HG02885 (cell line): ENCODE measurements around the gene CPXM2.

Experiments
- ATAC-seq: cut with Tn5 transposase; IDR thresholded peaks from one replicate; pipeline ENCODE4 v1.9.1; 2021; ENCODE audit warnings: mild to moderate bottlenecking; ENCODE audit not compliant: unreplicated experiment, poor library complexity

The CPXM2 gene

DNA sequence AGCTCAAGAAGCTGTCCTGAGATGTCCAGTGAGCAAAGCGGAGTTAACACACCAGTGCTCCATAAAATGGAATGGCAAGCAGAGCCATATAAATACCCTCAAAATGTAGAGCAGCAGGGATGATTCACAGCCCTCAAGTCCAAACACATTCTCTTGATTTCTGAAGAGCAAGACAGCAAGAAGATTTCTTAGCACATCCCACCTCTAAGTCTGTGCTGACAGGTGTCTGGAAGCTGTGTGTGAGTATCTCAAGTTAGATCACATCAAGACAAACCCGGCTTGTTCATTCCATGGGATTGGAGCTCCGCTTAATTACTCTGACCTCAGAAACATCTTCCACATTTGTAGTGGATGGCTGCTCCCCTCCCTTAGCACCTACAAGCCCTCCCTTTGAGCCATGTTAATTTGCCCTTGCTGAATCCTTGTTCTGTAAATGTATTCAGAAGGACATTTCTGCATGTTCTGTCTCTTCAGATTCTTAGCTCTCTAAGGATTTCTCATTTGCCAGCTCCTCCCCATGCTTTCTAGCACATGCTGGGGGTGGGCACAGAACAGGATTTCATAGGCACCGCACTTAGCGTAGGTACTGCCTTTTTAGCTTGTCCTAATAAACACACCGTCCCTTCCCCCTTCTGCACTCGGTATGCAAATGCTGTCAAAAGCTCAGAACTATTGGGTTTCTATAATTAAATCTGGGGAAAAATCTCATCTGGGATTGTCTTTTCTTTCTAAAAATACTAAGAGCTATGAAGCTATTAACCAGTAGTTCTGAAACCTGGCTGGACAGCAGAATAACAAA is 112.7 kb downstream of the CPXM2 start:
- no peak for ATAC-seq

DNA sequence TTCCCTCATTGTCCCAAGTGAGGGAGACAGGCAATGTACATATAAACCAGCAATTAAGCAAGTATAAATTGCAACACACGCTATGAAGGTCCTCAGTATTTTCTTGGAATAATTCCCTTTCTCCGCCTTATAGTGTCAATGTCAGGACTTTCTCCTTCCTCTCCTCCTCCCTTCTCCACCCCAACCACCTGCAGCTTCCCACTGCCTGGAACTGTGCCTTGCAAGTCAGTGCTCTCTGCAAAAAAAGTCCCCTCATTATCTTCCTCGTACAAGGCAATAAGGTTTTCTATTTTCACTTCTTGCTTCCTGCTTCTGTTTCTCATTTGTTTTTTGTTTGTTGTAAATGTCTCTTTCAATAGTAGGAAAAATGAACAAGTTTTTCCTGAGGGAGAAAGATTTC is 113.7 kb downstream of the CPXM2 start:
- no peak for ATAC-seq

DNA sequence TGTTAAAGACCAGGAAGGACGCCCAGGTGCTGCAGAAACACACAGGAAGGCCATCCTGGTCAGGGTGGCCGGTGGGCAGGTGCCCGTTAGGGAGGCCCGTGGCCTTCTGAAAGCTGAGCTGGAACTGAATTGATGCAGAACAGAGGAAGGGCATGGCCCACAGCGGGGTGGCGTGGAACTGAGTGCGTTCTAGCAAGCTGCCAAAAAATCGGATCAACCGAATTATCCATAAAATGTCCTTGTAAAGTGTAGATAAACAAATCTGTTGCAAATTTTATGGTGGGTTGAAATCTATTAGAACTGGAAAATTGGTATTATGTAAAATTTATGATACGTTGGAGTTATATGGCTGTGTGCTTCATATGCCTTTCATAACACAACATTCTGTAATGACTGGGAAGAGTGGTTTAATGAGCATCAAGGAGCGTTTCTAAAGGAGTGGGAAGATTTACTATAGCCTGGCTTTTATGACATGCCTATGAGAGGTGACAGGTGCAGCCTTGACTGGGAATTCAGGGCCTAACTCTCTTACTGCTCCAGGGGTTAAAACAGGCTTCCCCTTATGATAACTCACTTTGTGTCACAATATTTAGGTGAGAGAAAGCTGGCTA is 117.4 kb downstream of the CPXM2 start:
- no peak for ATAC-seq

DNA sequence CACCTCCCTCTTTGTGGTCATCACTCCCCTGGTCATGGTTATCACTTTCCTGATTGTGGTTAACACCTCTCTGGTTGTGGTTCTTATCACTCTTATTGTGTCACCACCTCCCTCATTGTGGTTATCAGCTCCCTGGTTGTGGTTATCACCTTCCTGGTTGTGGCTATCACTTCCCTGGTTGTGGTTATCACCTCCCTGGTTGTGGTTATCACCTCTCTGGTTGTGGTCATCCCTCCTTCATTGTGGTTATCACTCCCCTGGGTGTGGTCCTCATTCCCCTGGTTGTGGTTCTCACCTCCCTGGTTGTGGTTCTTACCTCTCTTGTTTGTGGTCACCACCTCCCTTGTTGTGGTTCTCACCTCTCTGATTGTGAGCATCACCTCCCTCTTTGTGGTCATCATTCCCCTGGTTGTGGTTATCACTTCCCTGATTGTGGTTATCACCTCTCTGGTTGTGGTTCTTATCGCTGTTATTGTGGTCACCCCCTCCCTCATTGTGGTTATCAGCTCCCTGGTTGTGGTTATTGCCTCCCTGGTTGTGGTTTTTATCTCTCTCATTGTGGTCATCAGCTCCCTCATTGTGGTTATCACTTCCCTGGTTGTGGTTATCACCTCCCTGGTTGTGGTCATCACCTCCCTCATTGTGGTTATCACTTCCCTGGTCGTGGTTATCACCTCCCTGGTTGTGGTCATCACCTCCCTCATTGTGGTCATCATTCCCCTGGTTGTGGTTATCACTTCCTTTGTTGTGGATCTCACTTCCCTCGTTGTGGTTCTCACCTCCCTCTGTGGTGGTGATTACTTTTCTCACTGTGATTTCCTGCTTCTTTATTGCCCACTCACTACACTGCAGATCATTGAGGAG is 118.7 kb downstream of the CPXM2 start:
- no peak for ATAC-seq

DNA sequence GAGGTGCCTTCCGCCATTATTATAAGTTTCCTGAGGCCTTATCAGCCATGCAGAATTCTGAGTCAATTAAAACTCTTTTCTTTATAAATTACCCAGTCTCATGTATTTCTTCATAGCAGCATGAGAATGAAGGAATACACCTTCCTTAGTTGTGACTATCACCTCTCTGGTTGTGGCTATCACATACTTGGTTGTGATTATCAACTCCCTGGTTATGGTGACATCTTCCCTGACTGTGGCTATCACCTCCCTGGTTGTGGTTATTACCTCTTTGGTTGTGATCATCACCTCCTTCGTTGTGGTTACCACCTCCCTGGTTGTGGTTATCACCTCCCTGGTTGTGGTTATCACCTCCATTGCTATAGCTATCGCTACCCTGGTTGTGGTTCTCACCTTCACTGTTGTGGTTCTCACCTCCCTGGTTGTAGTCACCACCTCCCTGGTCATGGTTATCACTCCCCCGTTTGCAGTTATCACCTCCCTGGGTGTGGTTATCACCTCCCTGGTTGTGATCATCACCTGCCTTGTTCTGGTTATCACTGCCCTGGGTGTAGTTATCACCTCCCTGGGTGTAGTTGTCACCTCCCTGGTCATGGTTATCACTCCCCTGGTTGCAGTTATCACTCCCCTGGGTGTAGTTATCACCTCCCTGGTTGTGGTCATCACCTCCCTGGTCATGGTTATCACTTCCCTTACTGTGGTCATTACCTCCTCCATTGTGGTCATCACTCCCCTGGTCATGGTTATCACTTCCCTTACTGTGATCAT is 119.5 kb downstream of the CPXM2 start:
- ATAC-seq = no peak

DNA sequence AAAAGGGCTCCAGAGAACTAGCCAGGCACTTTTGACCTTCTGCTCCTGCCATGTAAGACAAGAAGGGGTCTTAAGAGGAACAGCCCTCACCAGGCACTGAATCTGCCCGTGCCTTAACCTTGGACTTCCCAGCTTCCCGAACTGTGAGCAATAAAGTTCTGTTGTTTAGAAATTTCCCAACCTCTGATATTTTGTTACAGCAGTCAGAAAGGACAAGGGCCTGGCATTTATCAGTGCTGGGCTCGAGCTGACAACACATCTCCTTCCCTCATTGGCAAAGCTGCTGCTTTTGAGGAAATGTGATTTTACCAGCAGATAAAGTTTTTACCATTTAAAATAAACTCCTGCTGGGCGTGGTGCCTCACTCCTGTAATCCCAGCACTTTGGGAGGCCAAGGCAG is 122.0 kb downstream of the CPXM2 start:
- no peak for ATAC-seq

DNA sequence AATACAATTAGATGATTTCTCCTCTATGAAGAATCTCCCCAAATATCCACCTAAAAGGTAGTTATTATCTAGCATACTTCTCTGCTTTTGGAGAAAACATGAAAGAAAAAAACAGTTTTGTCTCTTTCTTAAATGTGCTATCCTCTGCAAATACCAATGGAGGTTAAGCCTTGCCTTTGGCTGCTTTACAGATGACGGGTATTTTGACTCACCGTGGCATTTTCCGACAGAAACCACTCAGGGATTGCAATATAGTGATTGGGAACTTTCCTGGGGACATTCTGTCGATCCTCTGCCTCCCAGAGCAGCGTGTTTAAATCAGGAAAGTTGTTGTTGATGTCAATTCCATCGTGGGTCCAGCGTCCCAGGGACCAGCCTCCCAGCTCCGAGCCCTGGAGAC is 124.8 kb downstream of the CPXM2 start:
- ATAC-seq = no peak

DNA sequence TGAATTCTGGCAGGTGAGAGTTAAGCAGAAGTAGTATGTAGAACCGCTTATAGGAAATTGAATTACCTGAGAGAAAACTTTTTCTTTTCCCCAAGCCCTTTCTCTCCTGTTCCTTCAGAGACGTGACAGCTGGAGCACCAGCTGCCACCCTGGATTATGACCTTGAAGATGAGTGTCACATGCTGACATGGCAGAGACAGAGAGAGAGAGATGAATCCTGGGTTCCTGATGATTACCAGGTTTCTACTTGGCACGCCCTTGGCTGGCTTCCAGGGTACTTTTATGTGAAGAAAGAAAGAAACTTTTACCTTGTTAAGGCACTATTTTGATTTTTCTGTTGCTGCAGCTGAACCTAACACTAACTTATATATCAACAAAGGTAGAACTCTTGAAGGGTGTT is 125.6 kb downstream of the CPXM2 start:
- no peak for ATAC-seq

DNA sequence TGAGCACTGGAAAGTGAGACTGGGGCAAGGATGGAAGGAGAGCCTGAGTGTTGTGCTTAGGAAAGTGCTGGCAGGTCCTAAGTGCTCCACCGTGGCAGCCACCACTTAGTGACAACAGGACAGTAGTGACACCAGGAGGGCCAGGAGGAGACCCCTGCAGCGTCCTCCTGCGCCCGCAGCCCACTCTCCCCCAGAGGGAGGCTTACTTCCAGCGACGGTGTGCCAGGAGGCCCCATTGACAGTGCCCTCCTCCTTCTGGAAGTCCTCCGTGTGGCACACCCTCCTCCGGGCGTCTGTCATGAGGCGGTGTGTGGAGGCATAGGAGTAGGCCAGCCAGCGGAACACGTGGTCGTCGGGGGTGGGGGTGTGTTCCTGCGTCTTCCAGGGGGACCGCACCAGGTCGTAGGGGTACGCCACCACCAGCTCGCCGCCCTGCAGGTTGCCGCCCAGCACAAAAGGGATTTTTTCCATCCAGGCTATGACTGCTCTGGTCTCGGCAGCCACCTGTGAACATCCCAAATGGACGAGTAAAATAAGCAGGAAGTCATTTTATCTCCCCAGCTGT is 129.9 kb downstream of the CPXM2 start:
- no peak for ATAC-seq

DNA sequence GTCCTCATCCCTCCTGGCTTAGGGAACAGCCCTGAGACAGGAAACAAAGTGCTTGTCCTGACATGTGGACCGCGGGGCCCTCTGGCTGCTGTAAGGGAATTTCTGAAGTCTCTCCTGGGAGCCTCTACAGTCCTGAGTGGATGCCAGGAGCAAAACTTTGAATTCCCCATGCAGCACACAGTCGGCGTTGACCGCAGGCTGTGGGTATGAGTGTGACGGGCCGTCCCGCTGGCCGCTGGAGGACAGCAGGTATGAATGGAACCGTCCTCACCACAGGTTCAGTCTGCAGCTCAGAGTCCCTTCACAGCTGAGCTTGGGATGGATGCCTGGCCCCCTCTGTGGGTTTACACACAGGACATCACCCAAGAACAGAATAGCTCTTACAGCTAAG is 130.6 kb downstream of the CPXM2 start:
- ATAC-seq = no peak

DNA sequence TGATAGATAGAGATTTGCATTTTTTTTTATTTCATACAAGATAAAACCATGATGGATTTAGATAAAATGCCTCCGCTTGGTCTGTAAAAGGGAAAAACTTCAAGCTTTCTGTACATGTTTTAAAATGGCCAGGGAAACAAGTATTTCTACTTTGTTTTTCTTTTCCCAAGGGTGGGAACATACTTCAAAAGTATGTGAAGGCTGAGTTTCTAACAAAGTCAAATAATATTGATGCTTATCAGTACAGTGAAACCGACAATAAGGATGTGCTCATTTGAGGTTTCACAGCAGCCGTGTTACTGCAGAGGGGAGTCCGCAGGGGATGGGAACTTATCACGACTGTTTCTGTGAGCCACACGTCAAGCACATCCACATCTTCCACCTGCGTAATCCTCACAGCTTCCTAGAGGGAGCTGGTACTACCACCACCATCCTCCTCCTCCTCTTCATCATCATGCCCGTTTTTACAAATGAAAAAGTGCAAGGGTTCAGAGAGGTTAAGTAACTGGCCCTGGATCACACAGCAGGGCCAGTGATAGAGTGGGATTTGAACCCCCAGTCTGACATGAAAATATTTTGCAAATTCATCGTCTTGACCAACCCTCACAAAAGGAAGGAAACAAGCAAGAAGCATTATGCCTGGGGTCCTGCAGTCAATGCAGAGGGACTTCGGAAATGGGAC is 131.1 kb downstream of the CPXM2 start:
- ATAC-seq = no peak

DNA sequence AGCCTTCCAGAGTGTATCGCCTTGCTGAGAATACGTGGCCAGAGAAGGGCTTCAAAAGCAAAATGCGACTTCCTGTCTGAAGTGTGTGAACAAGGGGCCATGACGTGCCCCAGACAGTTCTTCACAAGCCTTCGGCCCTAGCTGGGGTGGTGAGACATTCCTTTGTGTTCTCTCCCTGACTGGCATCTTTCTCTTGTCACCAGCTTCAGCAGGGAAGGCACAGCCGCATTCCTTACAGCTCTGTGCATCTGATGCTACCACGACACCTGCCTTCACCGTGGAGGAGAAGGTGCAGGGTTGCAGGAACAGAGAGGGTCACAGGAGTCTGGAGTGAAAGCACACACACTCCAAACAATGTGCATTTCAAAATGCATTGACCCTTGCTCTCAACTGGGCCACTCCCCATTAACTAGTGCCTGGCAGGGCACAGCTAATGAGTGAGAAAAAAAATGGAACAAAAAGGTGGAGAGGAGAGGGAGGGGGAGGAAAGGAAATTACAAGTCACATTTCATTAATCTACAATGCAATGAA is 132.0 kb downstream of the CPXM2 start:
- ATAC-seq = no peak

DNA sequence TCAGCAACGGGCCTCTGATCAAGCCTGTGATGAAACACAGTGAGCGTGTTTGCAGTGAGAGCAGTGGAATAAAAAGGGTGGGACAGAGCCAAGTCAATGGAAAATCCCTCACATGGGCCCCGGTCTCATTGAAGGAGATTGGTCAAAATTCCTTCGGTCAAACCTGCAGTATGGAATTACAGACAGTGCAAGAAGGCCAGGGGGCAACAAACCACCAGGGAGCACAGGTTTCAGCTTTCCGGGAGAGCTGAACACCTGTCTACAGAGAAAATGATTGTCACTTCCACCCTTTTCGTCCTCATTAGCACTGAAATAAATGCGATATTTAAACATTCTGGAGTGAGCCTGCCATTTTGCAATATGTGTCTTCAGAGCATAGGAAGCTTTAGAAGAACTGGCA is 132.6 kb downstream of the CPXM2 start:
- no peak for ATAC-seq

DNA sequence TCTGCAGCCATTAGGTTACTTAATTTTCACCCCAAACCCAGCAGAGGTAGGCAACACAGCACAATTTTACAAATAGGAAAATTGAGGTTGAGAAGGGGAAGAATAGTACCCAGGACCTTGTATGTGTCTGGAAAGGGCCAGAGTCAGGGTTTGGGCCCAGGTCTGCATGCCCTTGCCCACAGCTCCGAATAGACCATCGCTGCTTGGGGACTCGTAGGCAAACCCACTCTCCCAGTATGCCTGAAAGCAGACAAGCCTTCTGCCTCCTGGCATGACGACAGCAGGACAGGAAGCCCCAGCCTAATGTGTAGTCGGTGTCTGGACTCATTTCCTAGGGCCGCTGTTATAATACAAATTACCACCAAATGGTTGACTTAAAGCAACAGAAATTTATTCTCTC is 133.8 kb downstream of the CPXM2 start:
- no peak for ATAC-seq

DNA sequence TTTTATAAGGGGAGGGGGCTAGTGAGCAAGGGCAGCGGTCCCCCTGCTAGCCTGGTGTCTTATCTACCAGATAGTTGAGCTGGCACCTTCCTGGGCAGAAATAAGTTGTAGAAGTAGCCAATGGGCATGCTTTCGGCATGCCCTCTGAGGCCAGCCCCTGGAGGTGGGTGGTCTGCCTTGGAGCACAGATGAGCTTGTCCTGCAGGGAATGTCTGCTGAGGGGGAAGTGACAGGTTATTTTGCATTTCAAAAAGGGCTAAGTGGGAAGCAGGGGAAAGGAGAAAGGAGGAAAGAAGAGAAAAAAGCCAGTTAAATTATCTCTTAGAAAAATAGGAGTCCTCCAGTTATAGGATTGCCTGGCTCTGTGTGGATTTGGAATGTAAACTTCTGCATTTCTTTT is 136.5 kb downstream of the CPXM2 start:
- no peak for ATAC-seq

DNA sequence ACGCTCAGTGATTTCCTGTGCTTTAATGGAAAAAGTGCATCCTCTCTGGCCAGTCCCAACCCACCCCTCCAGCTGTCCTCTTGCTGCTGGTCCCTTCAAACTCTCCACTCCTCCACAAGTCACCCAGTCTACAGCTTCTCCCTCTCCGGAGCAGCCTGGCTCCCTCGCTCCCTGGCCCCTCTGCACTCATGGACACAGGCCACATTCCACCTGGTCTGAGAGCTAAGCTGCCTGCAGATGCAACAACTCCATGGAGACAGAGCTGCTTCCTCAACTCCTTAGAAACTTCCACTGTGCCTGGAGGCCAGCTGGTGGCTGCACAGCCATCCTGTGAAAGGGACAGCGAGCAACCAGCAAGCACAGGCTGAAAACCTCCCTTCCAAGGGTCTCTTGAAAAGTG is 137.5 kb downstream of the CPXM2 start:
- ATAC-seq = no peak

DNA sequence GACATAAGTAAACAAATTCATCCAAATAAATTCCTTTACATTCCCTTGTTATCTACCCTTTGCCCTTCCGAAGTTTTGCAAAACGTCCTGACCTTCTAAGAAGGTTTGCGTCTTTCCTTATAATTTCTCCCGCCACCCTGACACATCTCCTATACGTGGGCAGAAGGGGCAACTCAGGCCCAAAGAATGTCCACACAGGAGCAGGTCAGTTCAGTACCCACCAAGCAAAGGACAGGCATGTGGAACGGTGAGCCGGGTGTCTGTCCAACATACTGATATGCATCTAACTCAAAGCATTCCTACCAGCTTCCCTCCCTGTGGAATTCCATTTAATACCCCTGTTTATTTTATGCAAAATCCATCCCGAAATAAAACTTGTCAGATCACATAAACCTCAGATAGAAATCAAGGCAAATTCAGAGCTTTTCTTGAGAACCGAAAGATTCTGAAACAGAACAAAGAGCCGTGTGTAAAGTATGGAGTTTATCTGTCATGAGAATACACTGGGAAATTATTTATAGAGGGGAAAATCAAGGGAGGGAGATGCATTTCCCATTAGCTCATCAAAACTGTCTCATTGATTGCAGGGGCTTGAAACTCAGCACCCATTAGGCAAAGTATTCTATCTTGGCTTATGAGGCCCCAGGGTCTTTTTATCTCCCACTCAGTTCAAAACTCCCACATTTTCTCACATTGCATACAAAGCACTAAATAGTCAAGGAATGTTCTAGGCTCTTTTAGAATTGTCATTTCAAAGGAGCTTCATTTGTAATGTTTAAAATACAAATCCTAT is 140.1 kb downstream of the CPXM2 start:
- no peak for ATAC-seq

DNA sequence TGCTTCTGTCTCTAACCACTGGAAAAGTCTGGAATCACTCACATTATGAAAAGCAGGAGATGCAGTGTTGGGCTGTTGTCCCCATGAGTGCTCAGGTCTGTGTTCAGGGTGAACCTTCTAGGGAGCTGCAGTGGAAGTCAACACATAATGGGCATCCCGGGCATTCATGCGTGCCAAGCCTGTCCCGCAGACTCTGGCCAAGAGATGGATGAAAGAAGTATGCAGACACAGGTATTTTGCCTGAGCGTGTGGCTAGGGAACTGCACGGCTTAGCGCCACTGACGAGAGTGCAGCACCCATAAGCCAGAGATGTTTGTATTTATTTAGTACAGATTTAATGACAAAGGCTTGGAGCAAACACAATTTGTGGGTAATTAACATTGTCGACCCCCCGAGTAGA is 140.7 kb downstream of the CPXM2 start:
- ATAC-seq = no peak

DNA sequence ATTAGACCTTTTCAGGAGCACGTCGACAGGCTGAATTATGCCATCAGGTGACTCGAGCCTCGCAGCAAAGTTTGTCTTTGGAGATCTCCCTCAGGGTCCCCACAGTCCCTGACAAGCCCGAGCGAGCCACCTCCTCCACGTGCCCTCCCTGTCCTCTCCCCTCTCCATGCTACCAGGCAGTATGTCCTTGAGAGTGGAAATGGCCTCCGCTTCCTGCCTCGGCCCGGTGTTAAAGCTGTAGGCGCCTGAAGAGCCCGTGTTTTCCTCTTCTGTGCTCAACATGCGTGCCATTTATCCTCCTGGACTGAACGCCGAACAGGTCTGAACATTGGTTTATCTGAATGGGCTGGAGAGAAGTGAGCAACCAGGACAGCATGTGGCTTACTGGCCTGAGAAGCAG is 142.9 kb downstream of the CPXM2 start:
- ATAC-seq = no peak
